Activated T-cell treated with anti-CD3 and anti-CD28 coated beads, Interleukin-2, amount 50 U/mL, for 24 hours (primary cell): ENCODE data around the gene SLC30A4.

Source experiments
- DNase-seq: peaks from one replicate; pipeline ENCODE4 v3.0.0-alpha.2; 2020
- H3K27ac Mint-ChIP-seq: 2 replicates; pipeline ENCODE4 v1.8.0; 2020; ENCODE audit warnings: mild to moderate bottlenecking, mixed read lengths
- H3K27me3 Mint-ChIP-seq: 2 replicates; pipeline ENCODE4 v1.8.0; 2020; ENCODE audit warnings: mixed read lengths
- H3K36me3 Mint-ChIP-seq: 2 replicates; pipeline ENCODE4 v1.8.0; 2020; ENCODE audit warnings: low read depth, mixed read lengths
- H3K4me1 Mint-ChIP-seq: 2 replicates; pipeline ENCODE4 v1.8.0; 2020; ENCODE audit warnings: low read depth, mixed read lengths
- H3K4me3 Mint-ChIP-seq: 2 replicates; pipeline ENCODE4 v1.8.0; 2020; ENCODE audit warnings: mild to moderate bottlenecking, moderate library complexity, mixed read lengths
- H3K9me3 Mint-ChIP-seq: 2 replicates; pipeline ENCODE4 v1.8.0; 2020; ENCODE audit warnings: mixed read lengths

SLC30A4 gene, protein sequence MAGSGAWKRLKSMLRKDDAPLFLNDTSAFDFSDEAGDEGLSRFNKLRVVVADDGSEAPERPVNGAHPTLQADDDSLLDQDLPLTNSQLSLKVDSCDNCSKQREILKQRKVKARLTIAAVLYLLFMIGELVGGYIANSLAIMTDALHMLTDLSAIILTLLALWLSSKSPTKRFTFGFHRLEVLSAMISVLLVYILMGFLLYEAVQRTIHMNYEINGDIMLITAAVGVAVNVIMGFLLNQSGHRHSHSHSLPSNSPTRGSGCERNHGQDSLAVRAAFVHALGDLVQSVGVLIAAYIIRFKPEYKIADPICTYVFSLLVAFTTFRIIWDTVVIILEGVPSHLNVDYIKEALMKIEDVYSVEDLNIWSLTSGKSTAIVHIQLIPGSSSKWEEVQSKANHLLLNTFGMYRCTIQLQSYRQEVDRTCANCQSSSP

GRCh38 chr15:45522328-45523165 lies at the start of gene SLC30A4:
Gene SLC30A4, minus strand, starts transcription at chr15:45522755. Its CDS starts 401 bp downstream, at chr15:45522354.
- Mint-ChIP-seq H3K9me3 (no peaks in the 10 kb centered on the region), H3K27me3 (peaks cover 5% of the 10 kb centered on the region), H3K4me3 (peak within 1 kb of the TSS; percentile 83), H3K4me1 (peaks cover 23% of the 10 kb centered on the region), H3K27ac (peak within 1 kb of the TSS; percentile 84), H3K36me3 (peaks cover 4% of the 10 kb centered on the region)
- DNase-seq = peak; percentile 81

DNA sequence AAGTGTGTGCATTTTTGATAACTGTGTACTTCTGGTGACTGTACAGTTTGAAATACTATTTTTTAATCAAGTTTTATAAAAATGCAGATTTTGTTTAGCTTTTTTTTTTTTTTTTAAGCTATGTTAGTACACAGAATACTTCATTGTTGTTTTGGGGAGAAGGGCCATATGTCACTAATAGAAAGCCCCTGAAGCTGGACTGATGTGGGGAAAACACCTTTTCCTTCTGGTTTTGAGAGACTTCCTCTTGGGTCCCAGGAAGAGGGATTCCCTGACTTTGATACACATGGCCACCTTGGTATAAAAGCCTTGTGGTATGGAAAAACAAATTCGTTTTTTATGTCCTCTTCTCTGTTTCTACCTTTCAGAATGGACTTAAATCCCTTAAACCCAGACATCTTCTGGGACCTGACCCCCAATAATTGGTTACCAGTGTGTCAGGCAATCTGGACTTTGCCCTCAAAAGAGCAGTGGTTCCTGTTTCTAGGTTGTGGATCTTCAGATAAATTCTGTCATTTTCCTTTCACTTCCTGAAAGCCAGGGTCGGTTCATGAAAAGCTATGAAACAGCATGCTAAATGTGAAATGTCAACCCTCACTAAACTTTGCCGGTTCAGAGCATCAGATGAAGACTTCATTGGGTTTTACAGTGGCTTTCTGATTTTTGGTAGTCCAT lies 33.5 kb upstream of the SLC30A4 start:
- peaks cover 38% of the 10 kb centered on the region for H3K27me3 Mint-ChIP-seq
- DNase-seq = no peak
- H3K4me1 Mint-ChIP-seq = no peaks in the 10 kb centered on the region
- no peaks in the 10 kb centered on the region for H3K9me3 Mint-ChIP-seq
- no peaks in the 10 kb centered on the region for H3K36me3 Mint-ChIP-seq
- H3K27ac Mint-ChIP-seq = no peak overlapping the region
- no peak overlapping the region for H3K4me3 Mint-ChIP-seq

DNA sequence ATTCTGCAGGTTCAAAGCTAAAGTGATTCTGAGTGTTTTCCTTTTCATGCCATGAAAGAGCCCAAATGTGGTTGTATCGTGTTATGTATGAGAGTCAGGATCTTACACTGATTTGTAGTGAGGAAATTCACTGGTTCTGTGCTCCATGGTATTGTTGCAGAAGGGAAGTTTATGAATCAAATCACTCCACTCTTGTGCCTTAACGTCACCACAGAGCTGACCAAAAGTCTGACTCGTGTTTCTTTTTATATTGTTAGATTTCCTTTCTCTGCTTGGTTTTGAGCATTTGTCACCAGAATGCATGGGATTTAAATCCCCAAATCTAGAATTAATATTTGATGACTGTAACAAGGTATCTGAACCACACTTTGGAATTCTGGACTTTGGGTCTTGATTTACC lies 29.1 kb upstream of the SLC30A4 start:
- Mint-ChIP-seq H3K27me3 (peaks cover 24% of the 10 kb centered on the region), H3K36me3 (no peaks in the 10 kb centered on the region), H3K27ac (no peak overlapping the region), H3K4me1 (no peaks in the 10 kb centered on the region), H3K9me3 (no peaks in the 10 kb centered on the region), H3K4me3 (no peak overlapping the region)
- DNase-seq = no peak

DNA sequence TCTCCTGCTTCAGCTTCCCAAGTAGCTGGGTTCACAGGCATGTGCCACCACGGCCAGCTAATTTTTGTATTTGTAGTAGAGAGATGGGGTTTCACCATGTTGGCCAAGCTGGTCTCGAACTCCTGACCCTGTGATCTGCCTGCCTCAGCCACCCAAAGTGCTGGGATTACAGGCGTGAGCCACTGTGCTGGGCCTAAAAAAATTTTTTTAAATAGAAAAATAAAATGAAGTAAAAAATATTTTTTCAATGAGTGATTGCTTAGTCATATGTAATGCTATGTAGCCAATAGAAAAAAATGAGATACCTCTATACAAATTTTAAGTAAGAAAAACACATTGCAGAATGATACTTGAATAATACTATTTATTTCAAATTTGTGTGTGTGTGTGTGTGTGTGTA lies 27.9 kb upstream of the SLC30A4 start:
- Mint-ChIP-seq H3K4me1 (no peaks in the 10 kb centered on the region), H3K27me3 (peaks cover 18% of the 10 kb centered on the region), H3K4me3 (no peak overlapping the region), H3K27ac (no peak overlapping the region), H3K36me3 (no peaks in the 10 kb centered on the region), H3K9me3 (no peaks in the 10 kb centered on the region)
- DNase-seq = no peak

- peaks cover 16% of the 10 kb centered on the region for H3K27me3 Mint-ChIP-seq
- no peaks in the 10 kb centered on the region for H3K4me1 Mint-ChIP-seq
- no peaks in the 10 kb centered on the region for H3K9me3 Mint-ChIP-seq
- no peaks in the 10 kb centered on the region for H3K36me3 Mint-ChIP-seq
- no peak overlapping the region for H3K27ac Mint-ChIP-seq
- no peak for DNase-seq
- no peak overlapping the region for H3K4me3 Mint-ChIP-seq
Measured at GRCh38 chr15:45549541-45550220, 27.1 kb upstream of the SLC30A4 start.

- H3K27ac Mint-ChIP-seq = no peak overlapping the region
- H3K4me3 Mint-ChIP-seq = no peak overlapping the region
- no peaks in the 10 kb centered on the region for H3K9me3 Mint-ChIP-seq
- H3K36me3 Mint-ChIP-seq = no peaks in the 10 kb centered on the region
- DNase-seq = no peak
- peaks cover 10% of the 10 kb centered on the region for H3K27me3 Mint-ChIP-seq
- no peaks in the 10 kb centered on the region for H3K4me1 Mint-ChIP-seq
Measured at GRCh38 chr15:45548753-45549520, 26.4 kb upstream of the SLC30A4 start.

DNA sequence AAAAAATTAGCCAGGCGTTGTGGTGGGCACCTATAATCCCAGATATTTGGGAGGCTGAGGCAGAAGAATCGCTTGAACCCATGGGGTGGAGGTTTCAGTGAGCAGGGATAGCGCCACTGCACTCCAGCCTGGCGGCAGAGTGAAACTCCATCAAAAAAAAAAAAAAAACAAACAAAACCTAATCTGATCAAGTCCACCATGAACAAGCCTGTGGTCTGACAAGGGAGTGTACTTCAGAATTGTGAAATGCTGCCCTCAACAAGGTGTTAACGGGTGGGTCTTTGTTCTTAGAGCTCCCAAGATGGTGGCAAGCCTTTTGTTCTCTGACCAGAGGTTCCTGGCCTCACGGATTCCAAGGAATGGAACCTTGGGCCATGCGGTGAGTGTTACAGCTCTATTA lies 24.2 kb upstream of the SLC30A4 start:
- DNase-seq = no peak
- H3K9me3 Mint-ChIP-seq = no peaks in the 10 kb centered on the region
- no peak overlapping the region for H3K27ac Mint-ChIP-seq
- no peaks in the 10 kb centered on the region for H3K4me1 Mint-ChIP-seq
- no peak overlapping the region for H3K4me3 Mint-ChIP-seq
- H3K27me3 Mint-ChIP-seq = peaks cover 3% of the 10 kb centered on the region
- H3K36me3 Mint-ChIP-seq = no peaks in the 10 kb centered on the region

DNA sequence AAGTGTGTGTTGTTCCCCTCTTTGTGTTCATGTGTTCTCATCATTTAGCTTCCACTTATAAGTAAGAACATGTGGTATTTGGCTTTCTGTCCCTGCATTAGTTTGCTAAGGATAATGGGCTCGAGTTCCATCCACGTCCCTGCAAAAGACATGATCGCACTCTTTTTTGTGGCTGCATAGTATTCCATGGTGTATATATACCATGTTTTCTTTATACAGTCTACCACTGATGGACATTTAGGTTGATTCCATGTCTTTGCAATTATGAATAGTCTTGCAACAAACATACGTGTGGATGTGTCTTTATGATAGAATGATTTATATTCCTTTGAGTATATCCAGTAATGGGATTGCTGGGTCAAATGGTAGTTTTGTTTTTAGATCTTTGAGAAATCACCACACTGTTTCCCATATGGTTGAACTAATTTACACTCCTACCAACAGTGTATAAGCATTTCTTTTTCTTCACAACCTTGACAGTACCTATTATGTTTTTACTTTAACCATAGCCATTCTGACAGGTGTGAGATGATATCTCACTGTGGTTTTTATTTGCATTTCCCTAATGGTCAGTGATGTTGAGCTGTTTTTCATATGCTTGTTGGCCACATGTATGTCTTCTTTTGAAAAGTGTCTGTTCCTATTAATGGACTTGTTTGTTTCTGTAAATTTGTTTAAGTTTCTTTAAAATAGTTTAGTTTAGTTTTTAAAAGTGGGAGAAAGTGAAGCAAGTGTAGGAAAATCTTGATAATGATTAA lies 21.9 kb upstream of the SLC30A4 start:
- no peak overlapping the region for H3K27ac Mint-ChIP-seq
- H3K4me3 Mint-ChIP-seq = no peak overlapping the region
- DNase-seq = no peak
- no peaks in the 10 kb centered on the region for H3K36me3 Mint-ChIP-seq
- H3K4me1 Mint-ChIP-seq = no peaks in the 10 kb centered on the region
- no peaks in the 10 kb centered on the region for H3K9me3 Mint-ChIP-seq
- H3K27me3 Mint-ChIP-seq = peaks cover 3% of the 10 kb centered on the region

DNA sequence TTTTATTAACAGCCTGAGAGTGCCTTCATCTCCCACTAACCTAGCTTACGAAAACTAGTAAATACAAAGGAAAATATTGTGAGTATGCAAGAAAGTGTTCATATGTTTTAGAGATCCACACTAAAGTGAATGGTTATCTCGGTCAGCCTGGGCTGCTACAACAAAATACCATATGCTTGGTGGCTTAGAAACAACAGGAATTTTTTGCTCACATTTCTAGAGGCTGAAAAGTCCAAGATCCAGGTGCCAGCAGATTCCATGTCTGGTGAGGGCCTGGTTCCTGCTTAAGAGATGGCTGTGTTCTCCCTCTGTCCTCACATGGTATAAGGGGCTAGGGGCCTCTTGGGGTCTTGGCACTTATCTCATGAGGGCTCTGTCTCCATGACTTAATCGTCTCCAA lies 20.5 kb upstream of the SLC30A4 start:
- no peak overlapping the region for H3K27ac Mint-ChIP-seq
- no peaks in the 10 kb centered on the region for H3K36me3 Mint-ChIP-seq
- DNase-seq = no peak
- H3K4me3 Mint-ChIP-seq = no peak overlapping the region
- no peaks in the 10 kb centered on the region for H3K4me1 Mint-ChIP-seq
- no peaks in the 10 kb centered on the region for H3K9me3 Mint-ChIP-seq
- peaks cover 2% of the 10 kb centered on the region for H3K27me3 Mint-ChIP-seq

DNA sequence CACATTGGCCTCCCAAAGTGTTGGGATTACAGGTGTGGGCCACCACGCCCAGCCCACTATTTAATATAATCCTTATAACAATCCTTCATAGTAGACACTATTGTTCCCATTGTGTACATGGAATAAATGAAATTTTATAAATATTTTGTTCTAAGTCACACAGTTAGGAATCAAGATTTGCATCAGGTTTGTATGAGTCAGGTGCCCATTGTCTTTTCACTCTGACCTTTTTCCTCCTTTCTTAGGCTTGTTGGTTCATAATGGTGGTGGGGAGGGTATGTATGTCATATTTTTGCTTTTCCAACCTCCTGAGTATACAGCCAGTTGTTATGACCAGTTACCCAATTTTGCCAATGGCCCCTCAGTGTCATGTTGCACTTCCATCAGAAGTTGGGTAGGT lies 18.0 kb upstream of the SLC30A4 start:
- no peak overlapping the region for H3K27ac Mint-ChIP-seq
- H3K9me3 Mint-ChIP-seq = no peaks in the 10 kb centered on the region
- no peak overlapping the region for H3K4me3 Mint-ChIP-seq
- no peak for DNase-seq
- no peaks in the 10 kb centered on the region for H3K27me3 Mint-ChIP-seq
- H3K4me1 Mint-ChIP-seq = no peaks in the 10 kb centered on the region
- no peaks in the 10 kb centered on the region for H3K36me3 Mint-ChIP-seq

DNA sequence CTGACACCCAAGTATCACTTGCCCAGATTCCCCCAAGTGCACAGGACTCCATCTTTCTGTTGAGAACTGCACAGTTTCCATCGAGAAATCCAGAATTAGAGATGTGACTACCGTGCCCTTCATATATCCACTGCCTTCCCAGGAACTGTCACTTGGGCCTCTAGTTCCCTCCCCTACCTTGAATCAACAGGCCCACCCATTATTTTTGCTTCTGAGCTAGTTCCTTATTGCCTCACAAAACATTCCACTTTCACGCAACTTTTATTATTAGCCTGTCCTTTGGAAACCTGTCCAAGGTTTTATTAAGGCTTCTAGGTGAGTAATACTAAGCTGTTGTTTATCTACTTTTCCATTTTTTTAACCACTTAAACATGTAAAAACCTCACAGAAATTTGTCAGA lies 17.1 kb upstream of the SLC30A4 start:
- Mint-ChIP-seq H3K27ac (no peak overlapping the region), H3K4me3 (no peak overlapping the region), H3K36me3 (no peaks in the 10 kb centered on the region), H3K9me3 (no peaks in the 10 kb centered on the region), H3K4me1 (no peaks in the 10 kb centered on the region), H3K27me3 (no peaks in the 10 kb centered on the region)
- DNase-seq = no peak

DNA sequence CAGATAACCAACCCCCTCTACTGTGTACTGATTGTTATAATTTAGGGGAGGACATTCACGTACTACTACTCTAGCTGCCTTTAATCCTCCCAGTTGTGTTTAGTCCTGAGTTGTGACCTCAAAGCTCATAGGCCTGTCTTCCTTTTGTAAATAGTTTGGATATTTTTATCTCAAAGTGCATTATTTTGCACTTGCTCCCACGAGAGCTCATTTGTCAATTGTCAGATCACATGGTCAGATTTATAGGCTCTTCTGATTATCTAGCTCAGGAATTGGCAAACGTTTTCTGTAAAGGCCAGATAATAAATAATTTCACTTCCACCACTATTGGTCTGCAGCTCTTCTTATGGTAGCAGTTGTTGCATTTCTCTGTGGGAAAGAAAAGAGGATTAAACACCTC lies 14.4 kb upstream of the SLC30A4 start:
- Mint-ChIP-seq H3K4me3 (no peak overlapping the region), H3K27ac (no peak overlapping the region), H3K9me3 (no peaks in the 10 kb centered on the region), H3K36me3 (no peaks in the 10 kb centered on the region), H3K27me3 (peaks cover 3% of the 10 kb centered on the region), H3K4me1 (no peaks in the 10 kb centered on the region)
- DNase-seq = no peak

- no peaks in the 10 kb centered on the region for H3K4me1 Mint-ChIP-seq
- H3K4me3 Mint-ChIP-seq = no peak overlapping the region
- no peak for DNase-seq
- peaks cover 3% of the 10 kb centered on the region for H3K27me3 Mint-ChIP-seq
- no peak overlapping the region for H3K27ac Mint-ChIP-seq
- H3K9me3 Mint-ChIP-seq = no peaks in the 10 kb centered on the region
- H3K36me3 Mint-ChIP-seq = no peaks in the 10 kb centered on the region
Measured at GRCh38 chr15:45535486-45536042, 13.0 kb upstream of the SLC30A4 start.
